HepG2 (cell line): ENCODE measurements around the gene MASP1. TPM values are rescaled to one million over a fixed set of nuclear protein-coding genes. Genes with fewer than 3 reads are reported as not detected.

Experiments used
- ELF4 ChIP-seq: sonication (generic); formaldehyde crosslinking; IDR thresholded peaks from 2 replicates; pipeline ENCODE4 v1.5.0; 2020; ENCODE audit warnings: missing genetic modification reagents, mild to moderate bottlenecking, moderate library complexity, borderline replicate concordance
- ETV5 ChIP-seq: IDR thresholded peaks from 2 replicates; pipeline ENCODE4 v1.6.1; 2018; ENCODE audit warnings: missing biosample characterization, missing genetic modification reagents, inconsistent platforms, borderline replicate concordance
- GABPA ChIP-seq, 2 experiments: IDR thresholded peaks; 2 replicates each; pipeline ENCODE4 v1.6.1; 2011 to 2016; ENCODE audit warnings: low read depth in 2 of 2, low read length in 1 of 2, missing biosample characterization in 1 of 2, missing genetic modification characterization in 1 of 2
- HIVEP1 ChIP-seq: sonication (generic); formaldehyde crosslinking; IDR thresholded peaks from 2 replicates; pipeline ENCODE4 v1.4.0; 2020; ENCODE audit warnings: mild to moderate bottlenecking, missing genetic modification reagents
- MAX ChIP-seq: IDR thresholded peaks from 2 replicates; pipeline ENCODE4 v1.6.1; 2012; ENCODE audit warnings: inconsistent platforms
- NRL ChIP-seq: sonication (generic); formaldehyde crosslinking; IDR thresholded peaks from 2 replicates; pipeline ENCODE4 v1.5.0; 2020; ENCODE audit warnings: missing genetic modification reagents, mild to moderate bottlenecking, moderate library complexity, borderline replicate concordance
- RARA ChIP-seq: IDR thresholded peaks from 2 replicates; pipeline ENCODE4 v1.6.1; 2016; ENCODE audit warnings: missing genetic modification reagents, missing compliant biosample characterization
- TBX2 ChIP-seq: sonication (generic); formaldehyde crosslinking; IDR thresholded peaks from 2 replicates; pipeline ENCODE4 v1.5.0; 2020; ENCODE audit warnings: missing genetic modification reagents, mild to moderate bottlenecking, borderline replicate concordance
- TEAD3 ChIP-seq: optimal IDR thresholded peaks from 2 replicates; pipeline ENCODE3; 2016; ENCODE audit warnings: borderline replicate concordance
- XBP1 ChIP-seq: sonication (generic); formaldehyde crosslinking; IDR thresholded peaks from 2 replicates; pipeline ENCODE4 v1.5.0; 2020; ENCODE audit warnings: missing genetic modification reagents
- ZNF207 ChIP-seq: fragments of 450-650 bp; IDR thresholded peaks from 2 replicates; pipeline ENCODE4 v1.6.1; 2016; ENCODE audit warnings: antibody characterized with exemption, borderline replicate concordance
- ZNF468 ChIP-seq: sonication (generic); formaldehyde crosslinking; IDR thresholded peaks from 2 replicates; pipeline ENCODE4 v1.8.0; 2022; ENCODE audit warnings: mild to moderate bottlenecking, moderate library complexity, missing genetic modification reagents
- ZNF556 ChIP-seq: sonication (generic); formaldehyde crosslinking; IDR thresholded peaks from 2 replicates; pipeline ENCODE4 v1.4.0; 2020; ENCODE audit warnings: mild to moderate bottlenecking, missing genetic modification reagents, borderline replicate concordance
- ZNF619 ChIP-seq: sonication (generic); formaldehyde crosslinking; IDR thresholded peaks from 2 replicates; pipeline ENCODE4 v1.4.0; 2020; ENCODE audit warnings: mild to moderate bottlenecking, missing genetic modification reagents
- polyA plus RNA-seq, 8 experiments: library from polyadenylated mRNA; depleted of rRNA in 3 of 8; stranded (reverse) in 7 of 8; unstranded in 1 of 8; fragments of >200 nt; fragmentation: Illumina TruSeq in 4 of 8; extraction: Trizol in 4 of 8; gene quantifications; 2 replicates each; pipeline versions ENCODE4 v1.2.1 to v1.2.3, GENCODE V29; 2011 to 2016; ENCODE audit warnings: low read depth in 4 of 8, missing spikeins in 1 of 8, mixed read lengths in 1 of 8; ENCODE audit not compliant: insufficient read depth in 1 of 8
- total RNA-seq, 5 experiments: library from RNA; depleted of rRNA; stranded (reverse); fragments of >200 nt; fragmentation: Illumina TruSeq; extraction: Trizol; gene quantifications; 2 replicates each; pipeline ENCODE4 v1.2.3, GENCODE V29; 2016; ENCODE audit warnings: low read depth in 1 of 5
- TF ChIP-seq, protein P1 (sequence below): sonication (generic); formaldehyde crosslinking; conservative IDR thresholded peaks from 2 replicates; pipeline ENCODE4 v1.4.0; 2020; ENCODE audit warnings: mild to moderate bottlenecking, missing genetic modification reagents, moderate library complexity
- TF ChIP-seq, protein P2 (sequence below): sonication (generic); formaldehyde crosslinking; IDR thresholded peaks from 2 replicates; pipeline ENCODE4 v1.4.0; 2020; ENCODE audit warnings: missing genetic modification reagents

The MASP1 gene
- total and polyA plus RNA-seq, 2 of the 13 experiments (the other 11 are each of a cell fraction or from before 2014, with no cell fraction given), result 10.8 to 56.0 TPM

DNA sequence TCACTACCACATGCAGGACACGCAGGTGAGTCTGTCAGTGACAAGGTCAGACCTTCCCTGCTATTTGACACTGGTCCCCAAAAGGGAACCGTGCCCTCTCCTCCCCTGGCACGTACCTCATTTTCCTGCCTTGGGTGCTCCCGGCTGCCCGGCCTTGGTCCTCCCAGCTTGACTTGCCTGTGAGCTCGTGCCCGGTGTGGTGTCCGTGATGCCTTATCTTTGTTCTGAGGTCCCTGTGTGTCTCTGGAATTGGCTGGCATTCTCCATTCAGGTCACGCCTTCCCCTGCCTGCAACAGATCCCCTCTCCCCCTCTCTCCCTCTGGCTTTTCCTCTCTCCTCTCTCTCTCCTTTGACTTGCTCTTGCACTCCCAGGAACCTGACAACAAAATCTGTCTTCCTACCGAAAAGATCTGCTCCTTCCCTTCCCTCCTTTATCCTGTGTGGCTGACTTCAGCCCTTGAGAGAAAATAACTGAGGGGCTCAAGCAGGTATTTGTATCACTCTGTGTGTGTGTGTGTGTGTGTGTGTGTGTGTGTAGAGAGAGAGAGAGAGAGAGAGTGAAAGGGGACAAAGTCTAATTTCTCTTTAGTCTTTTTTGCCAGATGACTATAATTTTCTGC lies at the start of gene MASP1 (continued):
- TF ChIP-seq RARA (CRISPR knock-in tag), result 0 out of 2 replicates have a peak, but pooled peaks have one; percentile 5
- TF ChIP-seq NRL, result 0 out of 2 replicates have a peak, but pooled peaks have one; percentile 52
- TF ChIP-seq GABPA (IDR thresholded peaks at IDR 0.05; ENCODE audit: low read depth, low read length), result no peak
- no peak for TF ChIP-seq GABPA (CRISPR knock-in tag; IDR thresholded peaks at IDR 0.05; ENCODE audit: low read depth)
- TF ChIP-seq HIVEP1 (CRISPR knock-in tag), result 0 out of 2 replicates have a peak, but pooled peaks have one; percentile 36
- peak; percentile 46; the same call in 1 of the 2 replicates for TF ChIP-seq TBX2
- 0 out of 2 replicates have a peak, but pooled peaks have one; percentile 77 for TF ChIP-seq ZNF619 (CRISPR knock-in tag)
- TF ChIP-seq XBP1 (CRISPR knock-in tag), result no peak
- TF ChIP-seq, protein P1, sequence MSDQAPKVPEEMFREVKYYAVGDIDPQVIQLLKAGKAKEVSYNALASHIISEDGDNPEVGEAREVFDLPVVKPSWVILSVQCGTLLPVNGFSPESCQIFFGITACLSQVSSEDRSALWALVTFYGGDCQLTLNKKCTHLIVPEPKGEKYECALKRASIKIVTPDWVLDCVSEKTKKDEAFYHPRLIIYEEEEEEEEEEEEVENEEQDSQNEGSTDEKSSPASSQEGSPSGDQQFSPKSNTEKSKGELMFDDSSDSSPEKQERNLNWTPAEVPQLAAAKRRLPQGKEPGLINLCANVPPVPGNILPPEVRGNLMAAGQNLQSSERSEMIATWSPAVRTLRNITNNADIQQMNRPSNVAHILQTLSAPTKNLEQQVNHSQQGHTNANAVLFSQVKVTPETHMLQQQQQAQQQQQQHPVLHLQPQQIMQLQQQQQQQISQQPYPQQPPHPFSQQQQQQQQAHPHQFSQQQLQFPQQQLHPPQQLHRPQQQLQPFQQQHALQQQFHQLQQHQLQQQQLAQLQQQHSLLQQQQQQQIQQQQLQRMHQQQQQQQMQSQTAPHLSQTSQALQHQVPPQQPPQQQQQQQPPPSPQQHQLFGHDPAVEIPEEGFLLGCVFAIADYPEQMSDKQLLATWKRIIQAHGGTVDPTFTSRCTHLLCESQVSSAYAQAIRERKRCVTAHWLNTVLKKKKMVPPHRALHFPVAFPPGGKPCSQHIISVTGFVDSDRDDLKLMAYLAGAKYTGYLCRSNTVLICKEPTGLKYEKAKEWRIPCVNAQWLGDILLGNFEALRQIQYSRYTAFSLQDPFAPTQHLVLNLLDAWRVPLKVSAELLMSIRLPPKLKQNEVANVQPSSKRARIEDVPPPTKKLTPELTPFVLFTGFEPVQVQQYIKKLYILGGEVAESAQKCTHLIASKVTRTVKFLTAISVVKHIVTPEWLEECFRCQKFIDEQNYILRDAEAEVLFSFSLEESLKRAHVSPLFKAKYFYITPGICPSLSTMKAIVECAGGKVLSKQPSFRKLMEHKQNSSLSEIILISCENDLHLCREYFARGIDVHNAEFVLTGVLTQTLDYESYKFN, result peak; percentile 65
- no peak for TF ChIP-seq ZNF468 (CRISPR knock-in tag)
- TF ChIP-seq ELF4 (CRISPR knock-in tag), result no peak
- TF ChIP-seq, protein P2, sequence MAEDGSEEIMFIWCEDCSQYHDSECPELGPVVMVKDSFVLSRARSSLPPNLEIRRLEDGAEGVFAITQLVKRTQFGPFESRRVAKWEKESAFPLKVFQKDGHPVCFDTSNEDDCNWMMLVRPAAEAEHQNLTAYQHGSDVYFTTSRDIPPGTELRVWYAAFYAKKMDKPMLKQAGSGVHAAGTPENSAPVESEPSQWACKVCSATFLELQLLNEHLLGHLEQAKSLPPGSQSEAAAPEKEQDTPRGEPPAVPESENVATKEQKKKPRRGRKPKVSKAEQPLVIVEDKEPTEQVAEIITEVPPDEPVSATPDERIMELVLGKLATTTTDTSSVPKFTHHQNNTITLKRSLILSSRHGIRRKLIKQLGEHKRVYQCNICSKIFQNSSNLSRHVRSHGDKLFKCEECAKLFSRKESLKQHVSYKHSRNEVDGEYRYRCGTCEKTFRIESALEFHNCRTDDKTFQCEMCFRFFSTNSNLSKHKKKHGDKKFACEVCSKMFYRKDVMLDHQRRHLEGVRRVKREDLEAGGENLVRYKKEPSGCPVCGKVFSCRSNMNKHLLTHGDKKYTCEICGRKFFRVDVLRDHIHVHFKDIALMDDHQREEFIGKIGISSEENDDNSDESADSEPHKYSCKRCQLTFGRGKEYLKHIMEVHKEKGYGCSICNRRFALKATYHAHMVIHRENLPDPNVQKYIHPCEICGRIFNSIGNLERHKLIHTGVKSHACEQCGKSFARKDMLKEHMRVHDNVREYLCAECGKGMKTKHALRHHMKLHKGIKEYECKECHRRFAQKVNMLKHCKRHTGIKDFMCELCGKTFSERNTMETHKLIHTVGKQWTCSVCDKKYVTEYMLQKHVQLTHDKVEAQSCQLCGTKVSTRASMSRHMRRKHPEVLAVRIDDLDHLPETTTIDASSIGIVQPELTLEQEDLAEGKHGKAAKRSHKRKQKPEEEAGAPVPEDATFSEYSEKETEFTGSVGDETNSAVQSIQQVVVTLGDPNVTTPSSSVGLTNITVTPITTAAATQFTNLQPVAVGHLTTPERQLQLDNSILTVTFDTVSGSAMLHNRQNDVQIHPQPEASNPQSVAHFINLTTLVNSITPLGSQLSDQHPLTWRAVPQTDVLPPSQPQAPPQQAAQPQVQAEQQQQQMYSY, result no peak
- peak; percentile 41; the same call in 1 of the 2 replicates for TF ChIP-seq ZNF556 (CRISPR knock-in tag)
- TF ChIP-seq ETV5 (CRISPR knock-in tag), result no peak
- TF ChIP-seq TEAD3 (CRISPR knock-in tag), result peak; percentile 7
- peak; percentile 19 for TF ChIP-seq MAX
- no peak for TF ChIP-seq ZNF207
